Transverse colon (tissue), 3 donors: Measurements from ENCODE around the gene ZNF202.

Source experiments
- POLR2A ChIP-seq: fragments of 450-650 bp; IDR thresholded peaks from one replicate; pipeline ENCODE4 v1.6.1; 2016; ENCODE audit warnings: antibody characterized with exemption, mild to moderate bottlenecking, moderate library complexity
- TF ChIP-seq, protein P1 (sequence below), 5 experiments: fragments of 200-600 bp in 3 of 5; fragments of 450-650 bp in 2 of 5; sonication (generic) in 3 of 5; IDR thresholded peaks; 1 replicate in 2 of 5; 2 replicates in 3 of 5; pipeline ENCODE4 v1.5.1; 2016 to 2017; ENCODE audit warnings: antibody characterized with exemption in 5 of 5, inconsistent platforms in 3 of 5, mild to moderate bottlenecking in 2 of 5, moderate library complexity in 1 of 5

GRCh38 chr11:123783536-123783935, 42.1 kb upstream of the ZNF202 start:
- TF ChIP-seq, protein P1, sequence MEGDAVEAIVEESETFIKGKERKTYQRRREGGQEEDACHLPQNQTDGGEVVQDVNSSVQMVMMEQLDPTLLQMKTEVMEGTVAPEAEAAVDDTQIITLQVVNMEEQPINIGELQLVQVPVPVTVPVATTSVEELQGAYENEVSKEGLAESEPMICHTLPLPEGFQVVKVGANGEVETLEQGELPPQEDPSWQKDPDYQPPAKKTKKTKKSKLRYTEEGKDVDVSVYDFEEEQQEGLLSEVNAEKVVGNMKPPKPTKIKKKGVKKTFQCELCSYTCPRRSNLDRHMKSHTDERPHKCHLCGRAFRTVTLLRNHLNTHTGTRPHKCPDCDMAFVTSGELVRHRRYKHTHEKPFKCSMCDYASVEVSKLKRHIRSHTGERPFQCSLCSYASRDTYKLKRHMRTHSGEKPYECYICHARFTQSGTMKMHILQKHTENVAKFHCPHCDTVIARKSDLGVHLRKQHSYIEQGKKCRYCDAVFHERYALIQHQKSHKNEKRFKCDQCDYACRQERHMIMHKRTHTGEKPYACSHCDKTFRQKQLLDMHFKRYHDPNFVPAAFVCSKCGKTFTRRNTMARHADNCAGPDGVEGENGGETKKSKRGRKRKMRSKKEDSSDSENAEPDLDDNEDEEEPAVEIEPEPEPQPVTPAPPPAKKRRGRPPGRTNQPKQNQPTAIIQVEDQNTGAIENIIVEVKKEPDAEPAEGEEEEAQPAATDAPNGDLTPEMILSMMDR (IDR thresholded peaks at IDR 0.05) = no peak
- no peak for TF ChIP-seq POLR2A
